Ovary (tissue), 9 donors: Measurements from ENCODE around the gene PLCB1. TPM values are rescaled to one million over a fixed set of nuclear protein-coding genes. Genes with fewer than 3 reads are reported as not detected.
"Not testable (repeated sequence)": the region's sequence is repeated elsewhere in the genome, so short reads cannot be mapped to it uniquely, and the experiment has no call there.

Source experiments
- DNase-seq, 5 donors: peaks; one replicate each; pipeline ENCODE4 v3.0.0-alpha.2; 2019 to 2020
- H3K27ac ChIP-seq, 2 donors: fragments of 200-600 bp; one replicate each; pipeline versions ENCODE4 v1.5.1 to v1.8.0; 2019 to 2022
- H3K27me3 ChIP-seq: fragments of 200-600 bp; one replicate; pipeline ENCODE4 v1.8.0; 2022
- H3K36me3 ChIP-seq: fragments of 200-600 bp; sonication (generic); one replicate; pipeline ENCODE4 v1.5.1; 2019
- H3K4me1 ChIP-seq: one replicate; pipeline ENCODE4 v1.8.1; 2013; ENCODE audit warnings: mild to moderate bottlenecking, moderate library complexity; ENCODE audit not compliant: insufficient read depth
- H3K4me3 ChIP-seq: fragments of 200-600 bp; sonication (generic); one replicate; pipeline ENCODE4 v1.5.1; 2017
- H3K9me3 ChIP-seq, 2 donors: fragments of 200-600 bp in 1 of 2; sonication (generic) in 1 of 2; one replicate each; pipeline versions ENCODE4 v1.5.1 to v1.8.1; 2013 to 2019; ENCODE audit warnings: mild to moderate bottlenecking in 1 of 2, moderate library complexity in 1 of 2
- CTCF ChIP-seq, 3 donors: fragments of 450-650 bp in 2 of 3; fragments of 200-600 bp in 1 of 3; IDR thresholded peaks; one replicate each; pipeline versions ENCODE4 v1.5.1 to v1.8.0; 2016 to 2022; ENCODE audit warnings: antibody characterized with exemption in 3 of 3, mild to moderate bottlenecking in 1 of 3
- EP300 ChIP-seq: sonication (generic); formaldehyde crosslinking; IDR thresholded peaks from one replicate; pipeline ENCODE4 v1.6.1; 2017; ENCODE audit warnings: antibody characterized with exemption
- POLR2A ChIP-seq: fragments of 450-650 bp; IDR thresholded peaks from one replicate; pipeline ENCODE4 v1.6.1; 2017; ENCODE audit warnings: antibody characterized with exemption, mild to moderate bottlenecking, moderate library complexity
- WGBS, 3 donors: extraction: QIAGEN DNeasy Blood & Tissue Kit in 1 of 3; methylation state at CpG; one replicate each; pipeline versions ENCODE4 v1.1.5 to v1.1.7; 2013 to 2017; 5-methylcytosine and 5-hydroxymethylcytosine counted together
- intact Hi-C, 4 donors: fragments of 100-400 bp; cut with DNase I; formaldehyde crosslinking; loops; one replicate each; pipeline versions ENCODE4 v1.11.0 to v1.15.1; 2022 to 2023
- polyA plus RNA-seq, 2 donors: library from polyadenylated mRNA; stranded (reverse); fragments of 200-250 nt in 1 of 2; fragments of 350-450 nt in 1 of 2; fragmentation: Illumina TruSeq in 1 of 2; extraction: RNeasy Lipid Tissue Mini Kit (QIAGEN cat#74804) in 1 of 2; gene quantifications; one replicate each; pipeline ENCODE4 v1.2.3, GENCODE V29; 2013 to 2014
- total RNA-seq, 7 donors: library from RNA; depleted of rRNA in 2 of 7; stranded (reverse); fragments of >200 nt in 2 of 7; fragmentation: NEBNext Ultra II Directional in 3 of 7; extraction: Animal tissue kit (Norgen Biotek cat#: 25700) in 3 of 7; gene quantifications; one replicate each; pipeline versions ENCODE4 v1.1.0 to v1.2.4, GENCODE V29; 2016 to 2023
- donor health status: DM: no; HTN: no; CAD: no; lungs with moderate emphysema.
- donor health status: DM: no; HTN: no; CAD: no.
- donor health status: Bipolar disorder and iron deficiency.
- donor health status: DM: yes; HTN: yes; CAD: no.
- donor health status: DM: no; HTN: no; CAD: no.
- donor health status: DM: yes; HTN: yes; CAD: no.

The PLCB1 gene
- total and polyA plus RNA-seq, 9 donors = 2.9 to 29.5 (median 9.0) TPM

GRCh38 chr20:8583566-8584043, 451.5 kb downstream of the PLCB1 start:
- Histone ChIP-seq H3K9me3 (no peaks in the 10 kb centered on the region), H3K4me1 (no peaks in the 10 kb centered on the region), H3K27me3 (no peaks in the 10 kb centered on the region), H3K27ac (no peak overlapping the region), H3K4me3 (no peak overlapping the region), H3K36me3 (no peaks in the 10 kb centered on the region)
- intact Hi-C loops = no loop called here
- 64 to 78% (median 70%) methylated on average over 7 of the region's 7 CpGs for WGBS, 3 donors
- TF ChIP-seq POLR2A (no peak), CTCF (IDR thresholded peaks at IDR 0.05) (no peak), EP300 (no peak)
- no peak for DNase-seq

- no peak for DNase-seq
- intact Hi-C loops = no loop called here
- 54 to 77% (median 68%) methylated on average over 1 of the region's 1 CpG for WGBS, 3 donors
- Histone ChIP-seq H3K36me3 (no peaks in the 10 kb centered on the region), H3K9me3 (no peaks in the 10 kb centered on the region), H3K27ac (no peak overlapping the region), H3K4me1 (no peaks in the 10 kb centered on the region), H3K27me3 (no peaks in the 10 kb centered on the region), H3K4me3 (no peak overlapping the region)
- TF ChIP-seq EP300 (no peak), POLR2A (no peak), CTCF (IDR thresholded peaks at IDR 0.05) (no peak)
Observed at GRCh38 chr20:8587251-8587650, 455.2 kb downstream of the PLCB1 start.

GRCh38 chr20:8587810-8588209, 455.7 kb downstream of the PLCB1 start:
- no peak for DNase-seq
- H3K27me3 ChIP-seq = no peaks in the 10 kb centered on the region
- H3K4me1 ChIP-seq = no peaks in the 10 kb centered on the region
- 92 to 93% (median 92%) methylated on average over 3 of the region's 3 CpGs for WGBS, 3 donors
- no peaks in the 10 kb centered on the region for H3K9me3 ChIP-seq
- H3K36me3 ChIP-seq = no peaks in the 10 kb centered on the region
- no peak overlapping the region for H3K4me3 ChIP-seq
- no peak overlapping the region for H3K27ac ChIP-seq
- intact Hi-C loops = no loop called here
- no peak for TF ChIP-seq EP300

GRCh38 chr20:8589956-8590355, 457.9 kb downstream of the PLCB1 start:
- 83 to 87% (median 84%) methylated on average over 4 of the region's 4 CpGs for WGBS, 3 donors
- intact Hi-C loops = no loop called here
- Histone ChIP-seq H3K4me3 (no peak overlapping the region), H3K36me3 (no peaks in the 10 kb centered on the region), H3K27ac (no peak overlapping the region), H3K27me3 (no peaks in the 10 kb centered on the region), H3K4me1 (no peaks in the 10 kb centered on the region), H3K9me3 (no peaks in the 10 kb centered on the region)
- TF ChIP-seq POLR2A (no peak), EP300 (no peak), CTCF (IDR thresholded peaks at IDR 0.05) (no peak)
- DNase-seq = no peak

GRCh38 chr20:8600910-8601541, 469.0 kb downstream of the PLCB1 start:
- H3K9me3 ChIP-seq, H3K27me3 ChIP-seq, H3K36me3 ChIP-seq, intact Hi-C loops, H3K4me1 ChIP-seq, H3K4me3 ChIP-seq, H3K27ac ChIP-seq, DNase-seq: not testable (repeated sequence)
- WGBS, 3 donors = 88 to 97% (median 95%) methylated on average over 9 to 18 of the region's 18 CpGs
